Activated T-cell treated with anti-CD3 and anti-CD28 coated beads for 1 hour (primary cell): ENCODE measurements around the gene CALN1.
"Not testable (repeated sequence)": the region's sequence is repeated elsewhere in the genome, so short reads cannot be mapped to it uniquely, and the experiment has no call there.

Source experiments
- DNase-seq: peaks from one replicate; pipeline ENCODE4 v3.0.0-alpha.2; 2020; ENCODE audit warnings: low read depth

Gene CALN1

GRCh38 chr7:71737931-71738540 lies 674.1 kb downstream of the CALN1 start:
- DNase-seq = not testable (repeated sequence)

- peak; percentile 5 for DNase-seq
Measured at GRCh38 chr7:71735961-71736556, 676.1 kb downstream of the CALN1 start.

GRCh38 chr7:71733107-71733870 lies 678.8 kb downstream of the CALN1 start:
- peak; percentile 49 for DNase-seq

GRCh38 chr7:71731740-71732139 lies 680.4 kb downstream of the CALN1 start:
- no peak for DNase-seq
